Stimulated activated CD4-positive, alpha-beta T cell treated with anti-CD3 and anti-CD28 coated beads, Interleukin-4, amount 100 ng/mL, for 24 hours (primary cell): ENCODE data around the gene SEPTIN2.
"Not testable (repeated sequence)": the region's sequence is repeated elsewhere in the genome, so short reads cannot be mapped to it uniquely, and the experiment has no call there.

Source experiments
- DNase-seq: peaks from one replicate; pipeline ENCODE4 v3.0.0-alpha.2; 2020

The SEPTIN2 gene

DNA sequence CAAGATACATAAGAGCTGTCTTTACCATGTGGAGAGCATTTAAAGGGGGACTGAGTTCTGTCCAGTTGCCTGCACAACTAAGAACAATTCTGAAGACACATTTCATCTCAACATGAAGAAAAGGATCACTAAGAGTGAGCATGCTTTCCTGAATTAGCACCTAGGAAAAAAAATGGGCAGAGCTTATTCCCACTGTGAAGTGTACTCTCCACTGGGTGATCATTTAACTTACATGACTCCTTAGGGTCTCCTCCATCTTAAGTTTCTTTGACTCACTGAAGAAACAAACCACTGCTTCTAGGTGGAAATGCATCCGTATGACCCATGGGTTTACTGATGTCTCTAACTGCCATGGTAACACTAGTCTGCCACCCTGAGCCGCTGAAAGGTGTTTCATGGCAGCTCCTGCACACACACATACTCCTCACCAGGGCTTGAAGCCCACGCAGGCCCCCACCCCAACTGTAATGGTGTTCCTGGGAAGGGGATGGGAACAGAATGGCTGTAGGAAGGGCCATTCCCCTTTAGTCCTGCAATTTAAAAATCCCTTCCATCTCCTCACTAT, 27.3 kb upstream of the SEPTIN2 start:
- no peak for DNase-seq

GRCh38 chr2:241289053-241289452, 26.7 kb upstream of the SEPTIN2 start:
- DNase-seq: no peak

DNA sequence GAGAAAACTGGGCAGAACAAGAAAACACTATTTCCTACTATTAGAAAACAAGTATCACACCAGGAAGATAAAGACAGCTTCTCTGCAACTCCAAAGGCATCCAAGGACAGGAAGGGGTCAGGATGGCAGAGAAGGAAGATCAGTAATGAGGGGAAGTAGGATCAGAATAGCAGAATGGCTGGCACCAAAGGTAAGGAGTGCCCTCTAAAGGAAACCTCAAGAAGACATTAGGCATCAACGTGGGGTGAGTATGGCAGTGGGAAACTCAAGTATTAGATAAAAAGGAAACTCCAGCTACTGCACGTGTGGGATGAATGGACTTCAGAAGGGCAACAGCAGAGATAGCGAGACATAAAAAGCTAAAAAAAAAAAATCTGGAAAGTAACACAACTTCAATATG, 26.1 kb upstream of the SEPTIN2 start:
- DNase-seq: no peak

- no peak for DNase-seq
Measured at GRCh38 chr2:241291153-241291552, 24.6 kb upstream of the SEPTIN2 start.

DNA sequence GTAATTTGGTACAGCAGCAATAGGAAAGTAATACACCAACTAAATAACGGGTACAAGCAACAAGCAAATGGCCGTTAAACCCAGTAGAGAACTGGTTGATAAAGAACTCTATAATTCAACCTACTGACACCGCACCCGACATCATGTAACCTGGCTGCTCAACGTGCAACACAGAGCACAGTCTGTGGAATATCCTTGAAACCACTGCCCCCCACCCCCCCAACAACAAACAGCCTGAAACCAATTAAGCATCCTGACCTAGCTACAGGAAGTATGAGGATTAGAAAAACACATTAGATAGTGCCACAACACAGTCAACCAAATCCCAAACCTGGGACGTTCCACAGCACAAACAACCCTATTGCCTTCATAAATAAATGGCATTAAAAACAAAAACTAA, 23.7 kb upstream of the SEPTIN2 start:
- no peak for DNase-seq

GRCh38 chr2:241293378-241293797, 22.3 kb upstream of the SEPTIN2 start:
- not testable (repeated sequence) for DNase-seq

GRCh38 chr2:241295326-241296095, 20.2 kb upstream of the SEPTIN2 start:
- DNase-seq: no peak

DNA sequence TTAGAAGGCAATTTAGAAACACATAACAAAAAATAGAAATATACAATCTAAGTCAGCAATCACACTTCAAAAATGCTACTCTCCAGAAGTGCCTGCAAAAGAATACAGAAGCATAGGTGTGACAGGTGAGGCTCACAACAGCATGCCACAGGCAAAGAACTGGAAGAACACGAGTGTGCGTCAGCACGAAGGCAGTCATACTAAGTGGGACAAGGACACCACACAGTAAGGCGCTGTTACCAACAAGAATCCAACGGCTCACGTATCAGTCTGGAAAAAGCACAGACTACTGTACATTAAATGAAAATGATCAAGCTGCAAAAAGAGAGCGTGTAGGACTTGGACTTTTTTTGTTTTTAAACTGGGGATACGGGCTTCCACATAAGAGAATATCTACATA, 19.0 kb upstream of the SEPTIN2 start:
- no peak for DNase-seq

DNA sequence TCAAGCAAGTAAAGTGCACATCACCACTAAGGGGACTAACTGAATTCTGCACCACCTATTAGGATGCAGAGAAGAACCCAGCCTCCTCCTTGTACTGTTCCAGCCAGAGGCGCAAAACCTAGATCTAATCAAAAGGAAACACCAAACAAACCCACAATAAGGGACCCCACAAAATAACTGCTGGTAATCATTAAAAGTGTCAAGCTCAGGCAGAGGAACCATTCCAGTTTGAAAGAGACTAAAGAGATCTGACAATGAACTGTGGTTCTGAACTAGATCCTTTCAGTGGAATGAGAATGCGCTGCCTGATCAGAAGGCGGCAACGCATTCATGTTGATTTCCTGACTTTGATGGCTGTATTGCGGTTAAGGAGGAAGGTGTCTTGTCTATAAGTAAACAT, 17.1 kb upstream of the SEPTIN2 start:
- DNase-seq: no peak

DNA sequence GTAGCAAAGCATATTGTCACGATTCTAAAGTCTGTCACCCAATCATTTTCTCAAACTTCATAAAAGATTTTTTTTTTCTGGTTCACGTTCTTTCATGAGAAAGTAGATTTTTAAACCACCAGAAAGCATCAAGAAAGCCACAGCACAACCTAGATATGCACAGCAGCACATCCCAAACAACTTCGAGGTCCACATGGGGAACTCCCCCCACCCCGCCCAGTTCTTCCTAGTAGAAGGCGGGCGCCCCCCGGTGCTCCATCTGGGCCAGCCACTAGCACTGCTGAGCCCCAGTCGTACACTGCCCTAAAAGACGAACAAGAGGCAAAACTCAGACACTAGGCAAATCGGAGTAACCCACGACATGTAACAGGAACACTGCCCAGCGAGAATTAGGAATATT, 15.7 kb upstream of the SEPTIN2 start:
- DNase-seq: peak; percentile 20

- DNase-seq: no peak
Measured at GRCh38 chr2:241302083-241302482, 13.6 kb upstream of the SEPTIN2 start.

- no peak for DNase-seq
Measured at GRCh38 chr2:241302759-241303651, 12.7 kb upstream of the SEPTIN2 start.

DNA sequence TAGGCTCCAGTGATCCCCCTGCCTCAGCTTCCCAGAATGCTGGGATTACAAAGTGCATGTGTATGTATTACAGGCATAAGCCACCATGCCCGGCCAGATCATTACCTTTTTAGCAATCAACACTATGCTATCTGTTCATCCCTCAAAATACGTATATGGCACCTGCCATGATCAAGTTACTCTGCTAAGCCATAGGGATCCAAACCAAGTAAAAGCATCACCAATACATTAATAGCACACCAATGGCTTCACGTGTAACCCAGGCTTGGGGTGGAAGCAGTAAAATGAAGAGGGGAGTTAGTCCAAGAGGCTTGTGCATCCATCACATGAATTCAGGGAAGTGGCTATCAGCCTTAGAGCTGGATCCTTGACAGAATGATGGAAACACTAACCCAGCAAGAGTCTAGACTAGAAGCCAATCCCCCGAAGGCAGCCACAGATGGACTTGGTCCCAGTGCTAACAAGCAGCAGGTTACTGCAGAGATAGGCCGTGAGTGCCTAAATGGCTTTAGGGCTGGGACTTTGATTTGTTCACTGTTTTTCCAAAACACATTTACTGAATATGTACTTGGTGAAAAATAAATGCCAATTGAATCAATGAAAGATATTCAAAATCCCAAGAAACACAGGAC, 11.6 kb upstream of the SEPTIN2 start:
- DNase-seq: no peak

GRCh38 chr2:241307055-241307454, 8.7 kb upstream of the SEPTIN2 start:
- DNase-seq: no peak

DNA sequence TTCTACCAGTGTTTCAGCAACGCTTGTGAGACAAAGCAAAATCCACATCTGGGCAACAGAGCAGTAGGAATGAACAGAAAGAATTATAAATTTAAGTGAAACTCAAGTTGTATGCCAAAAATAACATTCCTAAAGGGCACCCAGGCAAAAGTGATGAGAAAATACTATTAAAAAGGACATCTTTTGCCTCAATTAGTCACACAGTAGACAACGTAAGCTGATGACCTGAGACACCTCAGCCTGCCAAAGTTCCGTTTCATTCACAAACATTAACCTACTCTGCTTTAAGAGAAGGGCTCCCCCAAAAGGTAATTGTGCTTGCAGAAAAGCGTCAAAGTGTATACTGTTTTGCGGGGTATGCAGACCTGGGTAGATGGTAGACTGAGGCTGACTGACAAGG, 7.5 kb upstream of the SEPTIN2 start:
- no peak for DNase-seq

DNA sequence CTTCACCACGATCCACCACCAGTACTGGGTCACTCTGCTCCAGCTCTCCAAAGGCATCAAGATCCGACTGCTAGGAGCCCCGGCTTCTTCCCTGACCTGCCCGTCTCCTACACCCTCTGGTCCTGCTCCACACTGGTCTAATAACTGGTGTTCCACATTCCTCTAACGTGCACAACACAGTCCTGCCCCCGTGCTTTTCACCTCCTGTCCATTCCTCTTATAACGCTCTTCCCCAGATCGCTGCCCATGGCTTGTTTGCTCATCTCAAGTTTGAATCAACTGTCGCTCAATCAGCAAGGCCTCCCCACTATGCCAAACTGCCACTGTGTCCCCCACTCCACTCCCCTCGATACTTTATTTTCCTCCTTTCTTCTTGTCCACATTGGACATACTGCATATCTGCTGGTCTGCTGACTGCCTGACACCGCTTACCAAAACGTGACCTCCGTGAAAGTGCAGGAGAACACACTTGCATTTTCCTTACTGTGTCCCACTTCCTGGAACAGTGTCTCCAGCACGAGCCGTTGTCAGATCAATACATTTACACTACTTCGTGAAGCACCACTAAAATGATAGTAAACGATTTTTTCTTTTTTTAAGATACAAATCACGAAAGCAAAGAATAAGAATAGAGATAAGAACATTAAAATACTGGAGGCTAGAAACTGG, 6.8 kb upstream of the SEPTIN2 start:
- no peak for DNase-seq

DNA sequence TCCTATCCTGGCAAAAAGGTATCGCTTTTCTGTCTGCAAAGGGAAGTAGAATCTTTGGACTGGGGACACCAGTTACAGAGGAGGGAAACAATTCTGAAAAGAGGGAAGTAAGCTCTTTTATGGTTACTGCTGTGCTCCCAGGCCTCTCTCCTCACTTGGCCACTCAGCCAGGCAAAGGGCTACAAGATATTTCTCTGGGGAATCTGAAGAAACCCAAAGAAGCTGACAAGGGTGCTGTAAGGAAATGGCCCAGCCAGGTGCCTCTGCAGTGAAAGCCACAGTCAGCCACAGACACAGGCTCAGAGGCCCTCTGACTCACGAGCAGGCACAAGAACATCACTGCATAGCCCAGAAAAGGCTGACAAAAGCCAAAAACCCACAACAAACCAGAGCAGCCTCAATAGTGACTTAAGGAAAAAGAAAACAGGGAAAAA, 6.0 kb upstream of the SEPTIN2 start:
- DNase-seq: peak; percentile 76

- no peak for DNase-seq
Measured at GRCh38 chr2:241310917-241311566, 4.7 kb upstream of the SEPTIN2 start.

DNA sequence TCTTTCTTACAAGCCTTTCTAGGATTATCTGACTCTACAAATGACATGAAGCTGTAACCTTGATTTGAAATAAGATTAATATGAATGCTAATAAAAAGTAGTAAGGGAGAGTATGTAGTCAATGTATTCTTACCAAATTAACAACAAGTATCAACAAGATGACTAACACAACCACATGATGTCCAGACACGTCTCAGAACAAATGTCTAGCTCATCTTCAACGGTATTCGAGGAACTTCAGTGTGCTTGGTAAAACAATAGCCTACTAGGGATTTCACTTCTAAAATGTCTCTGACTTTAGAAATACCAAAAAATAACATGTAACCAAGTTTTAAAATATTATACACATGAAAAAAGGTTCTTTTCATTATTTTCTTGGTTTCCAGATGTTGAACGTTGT, 3.6 kb upstream of the SEPTIN2 start:
- no peak for DNase-seq

GRCh38 chr2:241313543-241314095, 2.1 kb upstream of the SEPTIN2 start:
- no peak for DNase-seq

DNA sequence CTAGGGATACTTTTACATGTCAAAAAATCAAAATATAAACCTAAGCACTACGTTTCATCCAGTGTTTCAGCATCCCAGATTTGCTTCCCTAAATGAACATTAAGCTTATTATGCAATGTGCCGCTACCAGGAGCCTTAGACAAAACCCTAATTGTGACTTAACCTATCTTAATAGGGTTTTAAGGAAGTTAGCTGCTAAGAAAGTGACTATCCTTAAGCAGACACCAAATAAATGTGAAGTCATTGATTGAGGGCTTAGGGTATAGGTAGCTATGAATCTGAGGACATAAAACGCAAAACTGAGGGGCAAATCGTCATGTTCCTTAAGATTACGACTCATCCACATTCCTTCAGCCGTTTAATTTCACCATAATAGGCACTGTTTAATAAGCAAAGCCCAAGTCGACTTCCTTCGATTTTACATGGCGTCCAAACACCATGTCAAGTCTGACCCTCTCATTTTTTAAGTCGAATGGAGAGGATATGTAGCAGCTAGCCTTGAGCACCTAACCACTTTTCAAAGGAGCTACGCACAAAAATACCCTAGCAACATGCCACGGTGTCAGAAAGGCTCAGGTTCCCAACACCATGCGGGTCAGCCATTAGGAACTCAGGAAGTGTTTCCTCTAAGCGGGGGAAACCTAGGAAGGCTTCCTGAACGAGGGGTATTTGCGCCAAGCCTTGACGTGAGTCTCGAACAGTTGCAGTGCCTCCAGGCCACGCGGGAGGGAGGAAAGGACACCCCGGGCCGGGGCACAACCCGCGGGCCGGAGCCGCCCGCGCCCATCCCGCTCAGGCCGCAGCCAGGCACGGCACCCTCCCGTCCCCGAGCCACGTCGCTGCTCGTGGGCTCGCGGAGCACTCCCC, 1.3 kb upstream of the SEPTIN2 start:
- no peak for DNase-seq
